ENCODE measurements around the gene KLRG1.

KLRG1 gene

DNA sequence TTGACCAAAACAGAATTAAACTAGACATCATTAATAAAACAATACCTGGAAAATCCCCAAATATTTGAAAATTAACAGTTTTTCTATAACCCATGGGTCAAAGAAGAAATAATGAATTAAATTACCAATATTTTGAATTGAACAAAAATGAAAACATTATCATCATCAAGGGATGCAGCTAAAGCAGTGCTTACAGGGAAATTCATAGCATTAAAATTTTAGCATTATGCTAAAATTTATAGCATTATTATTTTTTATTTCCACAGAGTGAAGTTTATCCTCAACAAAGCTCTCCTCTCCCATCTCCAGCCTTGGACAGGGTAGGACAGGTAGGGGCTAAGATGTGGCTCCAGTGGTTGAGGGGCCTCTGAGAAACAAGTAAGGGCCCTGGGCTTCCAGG, 20.6 kb upstream of the KLRG1 start:
- Mint-ChIP-seq H3K36me3 (ENCODE audit: low read depth) (peaks cover 8% of the 10 kb centered on the region), H3K4me3 (no peak overlapping the region)

DNA sequence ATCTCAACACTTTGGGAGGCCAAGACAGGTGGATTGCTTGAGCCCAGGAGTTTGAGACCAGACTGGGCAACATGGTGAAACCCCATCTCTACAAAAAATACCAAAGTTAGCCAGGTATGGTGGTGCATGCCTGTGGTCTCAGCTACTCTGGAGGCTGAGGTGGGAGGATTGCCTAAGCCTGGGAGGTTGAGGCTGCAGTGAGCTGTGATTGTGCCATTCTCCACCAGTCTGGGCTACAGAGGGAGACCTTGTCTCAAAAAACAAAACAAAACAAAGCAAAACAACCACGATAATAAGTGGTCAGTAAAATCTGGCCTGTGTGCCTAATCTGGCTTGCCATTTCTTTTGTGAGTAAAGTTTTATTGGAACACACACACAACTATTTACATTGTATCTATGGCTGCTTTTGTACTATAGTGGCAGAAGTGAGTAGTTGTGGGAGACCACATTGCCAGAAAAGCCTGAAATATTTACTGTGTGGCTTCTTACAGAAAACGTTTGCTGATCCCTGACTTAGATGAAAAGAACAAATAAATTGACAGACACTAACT, 19.4 kb upstream of the KLRG1 start:
- Mint-ChIP-seq H3K4me3 (no peak overlapping the region), H3K4me1 (no peaks in the 10 kb centered on the region), H3K9me3 (peaks cover 33% of the 10 kb centered on the region), H3K27ac (no peak overlapping the region), H3K36me3 (ENCODE audit: low read depth) (peaks cover 8% of the 10 kb centered on the region), H3K27me3 (ENCODE audit: low read depth) (no peaks in the 10 kb centered on the region)
- no peak for TF ChIP-seq CTCF (IDR thresholded peaks at IDR 0.05; ENCODE audit: unreplicated experiment in 3 of 3)

More for the DNA sequence above, 20.6 kb upstream of the KLRG1 start:
- Mint-ChIP-seq H3K9me3 (peaks cover 37% of the 10 kb centered on the region), H3K27ac (no peak overlapping the region), H3K27me3 (ENCODE audit: low read depth) (no peaks in the 10 kb centered on the region), H3K4me1 (no peaks in the 10 kb centered on the region)
- TF ChIP-seq CTCF (IDR thresholded peaks at IDR 0.05; ENCODE audit: unreplicated experiment in 3 of 3): no peak

- Mint-ChIP-seq H3K4me3 (no peak overlapping the region), H3K27me3 (ENCODE audit: low read depth) (no peaks in the 10 kb centered on the region), H3K36me3 (ENCODE audit: low read depth) (peaks cover 8% of the 10 kb centered on the region), H3K9me3 (peaks cover 32% of the 10 kb centered on the region), H3K27ac (peak overlapping the region in 1 of 3 experiments; percentile 47), H3K4me1 (no peaks in the 10 kb centered on the region)
- no peak for TF ChIP-seq CTCF (IDR thresholded peaks at IDR 0.05; ENCODE audit: unreplicated experiment in 3 of 3)
These were observed 18.9 kb upstream of the KLRG1 start for GRCh38 chr12:8970432-8970831.

GRCh38 chr12:8980137-8980536, 9.2 kb upstream of the KLRG1 start:
- Mint-ChIP-seq H3K36me3 (ENCODE audit: low read depth) (peaks cover 18% of the 10 kb centered on the region), H3K9me3 (peaks cover 21% of the 10 kb centered on the region), H3K4me1 (no peaks in the 10 kb centered on the region), H3K27ac (no peak overlapping the region), H3K27me3 (ENCODE audit: low read depth) (no peaks in the 10 kb centered on the region), H3K4me3 (no peak overlapping the region)
- TF ChIP-seq CTCF (IDR thresholded peaks at IDR 0.05; ENCODE audit: unreplicated experiment in 3 of 3): no peak

- Mint-ChIP-seq H3K4me3 (no peak overlapping the region), H3K4me1 (no peaks in the 10 kb centered on the region), H3K27me3 (ENCODE audit: low read depth) (no peaks in the 10 kb centered on the region), H3K36me3 (ENCODE audit: low read depth) (peaks cover under 1% of the 10 kb centered on the region), H3K9me3 (peaks cover 4% of the 10 kb centered on the region), H3K27ac (no peak overlapping the region)
- TF ChIP-seq CTCF (IDR thresholded peaks at IDR 0.05; ENCODE audit: unreplicated experiment in 3 of 3): no peak
These were observed 4.1 kb upstream of the KLRG1 start for GRCh38 chr12:8985213-8985754.

DNA sequence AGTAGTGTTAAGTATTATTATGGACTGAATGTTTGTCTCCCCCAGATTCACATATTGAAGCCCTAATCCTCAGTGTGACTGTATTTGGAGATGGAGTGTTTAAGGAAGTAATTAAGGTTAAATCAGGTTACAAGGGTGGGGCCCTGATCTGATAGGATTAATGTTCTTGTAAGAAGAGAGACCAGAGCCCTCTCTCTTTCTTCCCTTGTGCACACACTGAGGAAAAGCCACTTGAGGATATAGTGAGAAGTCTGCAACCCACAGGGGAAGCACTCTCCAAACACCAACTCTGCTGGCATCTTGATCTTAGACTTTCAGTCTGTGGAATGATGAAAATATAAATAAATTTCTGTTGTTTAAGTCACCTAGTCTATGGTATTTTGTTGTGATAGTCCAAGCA, 2.2 kb upstream of the KLRG1 start:
- Mint-ChIP-seq H3K36me3 (ENCODE audit: low read depth) (no peaks in the 10 kb centered on the region), H3K9me3 (peaks cover 3% of the 10 kb centered on the region), H3K4me1 (no peaks in the 10 kb centered on the region), H3K4me3 (no peak overlapping the region), H3K27ac (no peak overlapping the region), H3K27me3 (ENCODE audit: low read depth) (no peaks in the 10 kb centered on the region)
- TF ChIP-seq CTCF (IDR thresholded peaks at IDR 0.05; ENCODE audit: unreplicated experiment in 3 of 3): no peak

Data from nephron (organoid).